Endothelial cell of umbilical vein (primary cell): ENCODE data around the gene CHN2. TPM values are rescaled to one million over a fixed set of nuclear protein-coding genes. Genes with fewer than 3 reads are reported as not detected.

Experiments used
- BruUV-seq: library from RNA; stranded (reverse); fragments of 400-500 nt; replicated peaks from 2 replicates; lab custom pipeline; 2021; lab: Mats Ljungman, UMichigan
- CTCF ChIA-PET: fragments of 300-600, 350-600 bp; sonication (Branson Sonifier 250); formaldehyde crosslinking; loops from one replicate; lab custom pipeline; 2021; ENCODE audit warnings: antibody characterized with exemption, inconsistent platforms; lab: Charles Lee
- POLR2A ChIA-PET: fragments of 300-600, 350-600 bp; sonication (Branson Sonifier 250); formaldehyde crosslinking; loops from one replicate; lab custom pipeline; 2021; ENCODE audit warnings: antibody characterized with exemption, inconsistent platforms; lab: Charles Lee
- DNase-seq: peaks from one replicate; pipeline ENCODE4 v3.0.0-alpha.2; 2011; ENCODE audit warnings: low read depth, low spot score
- FAIRE-seq: peaks from 2 replicates; lab custom pipeline; 2011; peaks lifted over from hg19 to GRCh38; lab: Jason Lieb, UNC
- H2AFZ ChIP-seq: 2 replicates; pipeline ENCODE4 v1.6.0; 2012; ENCODE audit warnings: low read depth, low read length, control low read depth, inconsistent platforms
- H3K27ac ChIP-seq: 2 replicates; pipeline ENCODE4 v1.5.1; 2011; ENCODE audit warnings: low read depth, mild to moderate bottlenecking, control low read depth, low read length, moderate library complexity; ENCODE audit not compliant: insufficient read depth
- H3K27me3 ChIP-seq, 2 experiments: 2 replicates each; pipeline versions ENCODE4 v1.6.0 to v1.6.1; 2011; ENCODE audit warnings: low read length in 2 of 2, mixed read lengths in 1 of 2; ENCODE audit not compliant: control insufficient read depth in 2 of 2, insufficient read depth in 2 of 2
- H3K36me3 ChIP-seq, 2 experiments: 2 replicates in 1 of 2; 3 replicates in 1 of 2; pipeline ENCODE4 v1.5.1; 2011; ENCODE audit warnings: low read length in 2 of 2, mild to moderate bottlenecking in 1 of 2, moderate library complexity in 1 of 2; ENCODE audit not compliant: control insufficient read depth in 2 of 2, insufficient read depth in 2 of 2; ENCODE audit errors: extremely low read depth in 1 of 2
- H3K4me1 ChIP-seq: 3 replicates; pipeline ENCODE4 v1.5.1; 2011; ENCODE audit warnings: mild to moderate bottlenecking, low read length; ENCODE audit not compliant: control insufficient read depth, insufficient read depth; ENCODE audit errors: extremely low read depth
- H3K4me2 ChIP-seq: 2 replicates; pipeline ENCODE4 v1.6.1; 2011; ENCODE audit warnings: low read length, control low read depth, mixed read lengths; ENCODE audit not compliant: insufficient read depth
- H3K4me3 ChIP-seq, 3 experiments: fragments of 200-600 bp in 1 of 3; sonication (generic), shearing (Covaris generic) in 1 of 3; replicated peaks in 1 of 3; 2 replicates each; pipeline ENCODE4 v1.5.1; 2011 to 2016; ENCODE audit warnings: control low read depth in 3 of 3, low read length in 3 of 3, mild to moderate bottlenecking in 2 of 3, inconsistent platforms in 1 of 3, low read depth in 1 of 3, moderate library complexity in 1 of 3; ENCODE audit not compliant: insufficient read depth in 1 of 3
- H3K79me2 ChIP-seq: 2 replicates; pipeline ENCODE4 v1.6.0; 2012; ENCODE audit warnings: low read length, inconsistent platforms; ENCODE audit not compliant: control insufficient read depth, insufficient read depth
- H3K9ac ChIP-seq: replicated peaks from 2 replicates; pipeline ENCODE3; 2011; ENCODE audit warnings: low read length, control low read depth; ENCODE audit not compliant: insufficient read depth; ENCODE audit errors: extremely low read depth
- H3K9me1 ChIP-seq: replicated peaks from 3 replicates; pipeline ENCODE4 v1.6.0; 2011; ENCODE audit warnings: mild to moderate bottlenecking, low read length; ENCODE audit not compliant: control insufficient read depth, insufficient read depth; ENCODE audit errors: extremely low read depth
- H3K9me3 ChIP-seq: replicated peaks from 2 replicates; pipeline ENCODE4 v1.5.1; 2012; ENCODE audit warnings: low read length, inconsistent platforms; ENCODE audit not compliant: control insufficient read depth, insufficient read depth
- H4K20me1 ChIP-seq: replicated peaks from 2 replicates; pipeline ENCODE3; 2011; ENCODE audit warnings: mild to moderate bottlenecking, low read length; ENCODE audit not compliant: control insufficient read depth, insufficient read depth; ENCODE audit errors: extremely low read depth
- EZH2 ChIP-seq: IDR thresholded peaks from 2 replicates; pipeline ENCODE4 v1.6.1; 2012; ENCODE audit warnings: borderline replicate concordance, low read depth, mild to moderate bottlenecking, moderate library complexity, low read length, inconsistent platforms; ENCODE audit not compliant: severe bottlenecking
- GATA2 ChIP-seq: IDR thresholded peaks from 2 replicates; pipeline ENCODE4 v1.7.0; 2011; ENCODE audit warnings: low read depth, mild to moderate bottlenecking, moderate library complexity, mixed read lengths, low read length; ENCODE audit not compliant: insufficient read length, insufficient read depth
- JUN ChIP-seq: IDR thresholded peaks from 2 replicates; pipeline ENCODE4 v1.6.1; 2011; ENCODE audit warnings: borderline replicate concordance, low read depth; ENCODE audit not compliant: insufficient read length, insufficient read depth
- MYC ChIP-seq: IDR thresholded peaks from one replicate; pipeline ENCODE4 v1.6.1; 2011; ENCODE audit warnings: mild to moderate bottlenecking, low read depth, low read length
- POLR2A ChIP-seq: IDR thresholded peaks from 2 replicates; pipeline ENCODE4 v1.6.1; 2012; ENCODE audit warnings: low read depth, mild to moderate bottlenecking, control low read depth, low read length
- POLR2AphosphoS5 ChIP-seq: IDR thresholded peaks from 2 replicates; pipeline ENCODE4 v1.6.1; 2012; ENCODE audit warnings: low read depth, mild to moderate bottlenecking, control low read depth, low read length, moderate library complexity; ENCODE audit not compliant: insufficient read depth
- dilution Hi-C: fragments of 300-500 bp; cut with MboI; formaldehyde crosslinking; loops from one replicate; pipeline ENCODE4 v1.15.0; 2019; ENCODE audit warnings: low sequenced_read_pairs; ENCODE audit not compliant: extremely low pct_ligation_motif_present
- intact Hi-C: fragments of 100-400 bp; cut with micrococcal nuclease; formaldehyde crosslinking; loops from one replicate; pipeline ENCODE4 v1.10.0; 2022
- polyA plus RNA-seq, 4 experiments: library from polyadenylated mRNA; depleted of rRNA in 3 of 4; stranded (reverse) in 3 of 4; unstranded in 1 of 4; fragments of >200 nt; gene quantifications; 2 replicates each; pipeline versions ENCODE4 v1.2.1 to v1.2.3, GENCODE V29; 2011 to 2012; ENCODE audit warnings: missing spikeins in 1 of 4
- total RNA-seq: library from RNA; stranded (reverse); gene quantifications from 2 replicates; pipeline ENCODE4 v1.2.3, GENCODE V29; 2021
- TF ChIP-seq, protein P1 (sequence below), 2 donors: IDR thresholded peaks; 1 replicate in 1 of 2; 2 replicates in 1 of 2; pipeline ENCODE4 v1.5.1; 2011; ENCODE audit warnings: low read length in 2 of 2, mild to moderate bottlenecking in 2 of 2, moderate library complexity in 2 of 2, control low read depth in 1 of 2, inconsistent platforms in 1 of 2, low read depth in 1 of 2; ENCODE audit not compliant: insufficient read depth in 1 of 2; ENCODE audit errors: extremely low read depth in 1 of 2

CHN2 gene
- total and polyA plus RNA-seq, 2 donors (not counting 3 experiments of a cell fraction or from before 2014, with no cell fraction given), result 1.4 to 5.0 TPM

DNA sequence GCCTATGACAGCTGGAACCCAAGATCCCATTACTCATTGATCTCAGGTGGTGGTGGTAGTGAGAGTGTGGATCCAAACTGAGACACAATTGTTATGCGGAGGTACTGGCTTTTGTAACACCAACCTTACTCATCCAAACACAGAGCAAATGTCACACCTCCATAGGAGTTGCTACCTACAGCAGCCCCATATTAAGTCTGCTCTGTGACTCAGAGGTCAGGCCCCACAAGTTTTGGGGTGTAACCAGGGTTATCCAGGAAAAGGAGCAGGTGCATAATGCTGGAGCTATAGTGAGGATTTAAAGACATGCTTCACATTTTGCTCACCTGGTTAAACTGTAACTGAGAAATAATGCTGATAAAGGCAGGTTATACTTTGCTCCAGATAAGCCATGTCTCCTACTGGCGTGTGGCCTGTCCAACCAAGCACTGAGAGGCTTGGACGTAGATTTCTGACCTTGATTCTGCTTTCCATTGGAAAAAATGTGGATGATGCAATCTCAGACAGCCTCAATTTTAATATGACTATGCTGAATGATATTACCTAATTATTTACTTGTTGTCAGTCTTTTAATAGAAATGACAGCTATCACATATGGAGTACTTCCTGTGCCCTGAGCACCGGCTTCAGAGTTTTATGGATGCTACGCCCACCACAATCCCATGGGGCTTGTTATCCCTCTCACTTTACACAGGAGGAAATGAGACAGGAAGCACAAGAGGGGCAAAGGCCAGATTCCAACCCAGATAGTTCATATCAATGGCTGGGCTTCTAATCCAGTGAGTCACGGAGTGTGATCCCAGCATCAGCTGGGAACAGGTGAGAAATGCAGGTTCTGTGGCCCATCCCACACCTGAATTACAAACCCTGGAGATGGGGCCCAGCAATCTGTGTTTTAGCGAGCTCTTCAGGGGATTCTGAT lies 181.3 kb downstream of the CHN2 start:
- Histone ChIP-seq H3K9ac (no peak overlapping the region), H3K36me3 (no peaks in the 10 kb centered on the region), H3K4me3 (no peak overlapping the region), H3K4me1 (no peaks in the 10 kb centered on the region), H2AFZ (no peak overlapping the region), H3K27ac (no peak overlapping the region), H4K20me1 (no peaks in the 10 kb centered on the region), H3K27me3 (no peaks in the 10 kb centered on the region), H3K9me3 (no peaks in the 10 kb centered on the region), H3K9me1 (no peaks in the 10 kb centered on the region), H3K79me2 (no peaks in the 10 kb centered on the region), H3K4me2 (no peak overlapping the region)
- BruUV-seq, result no TSS peak
- ChIA-PET POLR2A (no interaction called here), CTCF (interaction anchor here (1.2 to 1.3 kb wide), 2 partner anchors 186 to 454 kb away, joined by 3 to 4 read pairs; no protein-coding TSS in a partner anchor)
- no peak for FAIRE-seq
- DNase-seq, result no peak
- intact Hi-C loops (no loop called here), dilution Hi-C loops (no loop called here)
- TF ChIP-seq GATA2 (peak; percentile 33), EZH2 (no peak), JUN (no peak)

GRCh38 chr7:29377718-29378117 lies 183.1 kb downstream of the CHN2 start:
- DNase-seq, result no peak
- H3K79me2 ChIP-seq, result no peaks in the 10 kb centered on the region
- no peak for FAIRE-seq
- dilution Hi-C loops (no loop called here), intact Hi-C loops (no loop called here)
- no peaks in the 10 kb centered on the region for H4K20me1 ChIP-seq
- no peaks in the 10 kb centered on the region for H3K4me1 ChIP-seq
- no peak overlapping the region for H3K4me2 ChIP-seq
- no peaks in the 10 kb centered on the region for H3K27me3 ChIP-seq
- POLR2A ChIA-PET, result no interaction called here
- no peak overlapping the region for H3K4me3 ChIP-seq
- no peak overlapping the region for H2AFZ ChIP-seq
- BruUV-seq, result no TSS peak
- TF ChIP-seq MYC, result no peak
- TF ChIP-seq, protein P1, sequence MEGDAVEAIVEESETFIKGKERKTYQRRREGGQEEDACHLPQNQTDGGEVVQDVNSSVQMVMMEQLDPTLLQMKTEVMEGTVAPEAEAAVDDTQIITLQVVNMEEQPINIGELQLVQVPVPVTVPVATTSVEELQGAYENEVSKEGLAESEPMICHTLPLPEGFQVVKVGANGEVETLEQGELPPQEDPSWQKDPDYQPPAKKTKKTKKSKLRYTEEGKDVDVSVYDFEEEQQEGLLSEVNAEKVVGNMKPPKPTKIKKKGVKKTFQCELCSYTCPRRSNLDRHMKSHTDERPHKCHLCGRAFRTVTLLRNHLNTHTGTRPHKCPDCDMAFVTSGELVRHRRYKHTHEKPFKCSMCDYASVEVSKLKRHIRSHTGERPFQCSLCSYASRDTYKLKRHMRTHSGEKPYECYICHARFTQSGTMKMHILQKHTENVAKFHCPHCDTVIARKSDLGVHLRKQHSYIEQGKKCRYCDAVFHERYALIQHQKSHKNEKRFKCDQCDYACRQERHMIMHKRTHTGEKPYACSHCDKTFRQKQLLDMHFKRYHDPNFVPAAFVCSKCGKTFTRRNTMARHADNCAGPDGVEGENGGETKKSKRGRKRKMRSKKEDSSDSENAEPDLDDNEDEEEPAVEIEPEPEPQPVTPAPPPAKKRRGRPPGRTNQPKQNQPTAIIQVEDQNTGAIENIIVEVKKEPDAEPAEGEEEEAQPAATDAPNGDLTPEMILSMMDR (IDR thresholded peaks at IDR 0.05; ENCODE audit: extremely low read depth in 1 of 2, insufficient read depth in 1 of 2, low read depth in 1 of 2, low read length in 2 of 2), result no peak
- no peak for TF ChIP-seq POLR2A
- no peak for TF ChIP-seq POLR2AphosphoS5
- H3K9me3 ChIP-seq, result no peaks in the 10 kb centered on the region
- H3K9me1 ChIP-seq, result no peaks in the 10 kb centered on the region
- CTCF ChIA-PET, result interaction anchor here (1.3 kb wide), 1 partner anchor 456 kb away, joined by 3 read pairs; no protein-coding TSS in a partner anchor
- no peak overlapping the region for H3K9ac ChIP-seq
- no peak overlapping the region for H3K27ac ChIP-seq
- H3K36me3 ChIP-seq, result no peaks in the 10 kb centered on the region
